Measurements from ENCODE around the gene RNH1.

RNH1 gene

GRCh38 chr11:506995-507726 is at the start of gene RNH1:
RNH1 (minus strand) TSS chr11:507242; CDS start chr11:502162, 5,080 bp downstream.
- peaks cover 60% of the 10 kb centered on the region for H3K4me1 Mint-ChIP-seq
- peak; percentile 79 for ATAC-seq

GRCh38 chr11:555780-556661 is 49.0 kb upstream of the RNH1 start:
- no peak for ATAC-seq
- Mint-ChIP-seq H3K4me1 (peaks cover 29% of the 10 kb centered on the region), H3K27me3 (peaks cover 27% of the 10 kb centered on the region), H3K4me3 (peak overlapping the region in 1 of 2 donors; percentile 44), H3K9me3 (no peaks in the 10 kb centered on the region), H3K27ac (no peak overlapping the region)
- peak in 1 of 2 donors; percentile 46 for DNase-seq

More at GRCh38 chr11:506995-507726, at the start of gene RNH1:
- no peaks in the 10 kb centered on the region for H3K27me3 Mint-ChIP-seq
- H3K27ac Mint-ChIP-seq = peak within 1 kb of the TSS; percentile 100
- DNase-seq = peak; percentile 97 to 99
- peak within 1 kb of the TSS; percentile 99 for H3K4me3 Mint-ChIP-seq
- H3K9me3 Mint-ChIP-seq = no peaks in the 10 kb centered on the region

GRCh38 chr11:555227-555779 is 48.3 kb upstream of the RNH1 start:
- H3K27ac Mint-ChIP-seq = no peak overlapping the region
- peak overlapping the region in 1 of 2 donors; percentile 31 for H3K4me3 Mint-ChIP-seq
- H3K4me1 Mint-ChIP-seq = peaks cover 27% of the 10 kb centered on the region
- DNase-seq (no peak), ATAC-seq (no peak)
- no peaks in the 10 kb centered on the region for H3K9me3 Mint-ChIP-seq
- H3K27me3 Mint-ChIP-seq = peaks cover 27% of the 10 kb centered on the region

DNA sequence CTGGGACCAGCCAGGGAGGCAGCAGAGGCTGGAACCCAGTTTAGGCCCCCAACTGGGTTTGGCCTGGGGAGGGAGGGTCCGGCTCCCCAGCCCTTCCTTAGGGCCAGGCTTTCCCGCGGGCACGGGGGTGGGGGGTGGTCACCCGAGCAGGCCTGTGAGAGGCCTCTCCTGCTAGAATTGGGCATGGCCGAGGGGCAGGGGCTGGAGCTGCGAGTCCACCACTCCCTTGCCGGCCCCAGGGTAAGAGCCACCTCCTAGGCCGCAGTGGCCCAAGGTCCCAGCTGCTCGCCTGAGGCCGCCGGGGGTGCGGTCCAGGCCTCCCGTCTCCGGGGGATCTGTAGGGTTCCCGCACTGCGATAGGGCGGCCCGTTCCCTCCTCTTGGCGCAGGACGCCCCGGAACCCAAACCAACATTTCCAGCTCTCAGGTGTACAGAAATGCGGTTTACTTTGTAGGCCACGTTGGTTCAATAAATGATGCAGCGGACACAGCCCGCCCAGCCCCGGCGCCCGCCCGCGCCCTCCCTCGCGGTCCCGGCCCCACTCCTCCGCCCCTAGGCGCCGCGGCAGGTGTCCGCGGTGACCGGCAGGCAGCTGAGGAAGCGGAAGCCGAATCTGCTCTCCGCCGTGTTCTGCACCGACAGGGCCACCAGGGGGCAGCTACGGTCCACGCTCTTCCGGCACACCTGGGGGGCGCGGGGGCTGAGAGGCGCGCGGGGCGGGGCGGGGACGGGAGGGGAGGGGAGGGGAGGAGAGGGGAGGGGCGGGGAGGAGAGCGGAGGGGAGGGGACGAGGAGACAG is 47.6 kb upstream of the RNH1 start:
- DNase-seq (peak; percentile 70 to 71), ATAC-seq (peak; percentile 68)
- Mint-ChIP-seq H3K27ac (no peak overlapping the region), H3K4me1 (peaks cover 21% of the 10 kb centered on the region), H3K4me3 (peak overlapping the region; percentile 39 to 61), H3K27me3 (peaks cover 27% of the 10 kb centered on the region), H3K9me3 (no peaks in the 10 kb centered on the region)

DNA sequence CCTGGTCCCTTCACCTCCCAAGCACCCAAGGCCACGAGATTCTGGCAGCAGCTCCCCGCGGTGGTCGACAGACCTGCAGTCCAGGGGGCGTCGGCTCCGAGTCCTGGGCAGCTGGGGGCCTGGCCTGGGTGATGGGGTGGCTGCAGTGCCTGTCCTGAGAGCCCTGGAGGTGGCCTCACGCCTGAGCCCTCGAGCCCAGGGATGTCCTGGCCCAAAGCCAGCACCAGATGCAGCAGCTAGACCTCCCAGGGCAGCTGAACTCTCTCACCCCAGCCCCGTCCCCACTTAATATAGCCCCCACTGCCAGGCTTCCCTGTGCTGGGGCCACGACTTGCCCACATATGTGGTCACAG is 46.9 kb upstream of the RNH1 start:
- peaks cover 15% of the 10 kb centered on the region for H3K4me1 Mint-ChIP-seq
- H3K9me3 Mint-ChIP-seq = no peaks in the 10 kb centered on the region
- no peak overlapping the region for H3K27ac Mint-ChIP-seq
- DNase-seq (no peak), ATAC-seq (no peak)
- peaks cover 27% of the 10 kb centered on the region for H3K27me3 Mint-ChIP-seq
- peak overlapping the region in 1 of 2 donors; percentile 50 for H3K4me3 Mint-ChIP-seq

DNA sequence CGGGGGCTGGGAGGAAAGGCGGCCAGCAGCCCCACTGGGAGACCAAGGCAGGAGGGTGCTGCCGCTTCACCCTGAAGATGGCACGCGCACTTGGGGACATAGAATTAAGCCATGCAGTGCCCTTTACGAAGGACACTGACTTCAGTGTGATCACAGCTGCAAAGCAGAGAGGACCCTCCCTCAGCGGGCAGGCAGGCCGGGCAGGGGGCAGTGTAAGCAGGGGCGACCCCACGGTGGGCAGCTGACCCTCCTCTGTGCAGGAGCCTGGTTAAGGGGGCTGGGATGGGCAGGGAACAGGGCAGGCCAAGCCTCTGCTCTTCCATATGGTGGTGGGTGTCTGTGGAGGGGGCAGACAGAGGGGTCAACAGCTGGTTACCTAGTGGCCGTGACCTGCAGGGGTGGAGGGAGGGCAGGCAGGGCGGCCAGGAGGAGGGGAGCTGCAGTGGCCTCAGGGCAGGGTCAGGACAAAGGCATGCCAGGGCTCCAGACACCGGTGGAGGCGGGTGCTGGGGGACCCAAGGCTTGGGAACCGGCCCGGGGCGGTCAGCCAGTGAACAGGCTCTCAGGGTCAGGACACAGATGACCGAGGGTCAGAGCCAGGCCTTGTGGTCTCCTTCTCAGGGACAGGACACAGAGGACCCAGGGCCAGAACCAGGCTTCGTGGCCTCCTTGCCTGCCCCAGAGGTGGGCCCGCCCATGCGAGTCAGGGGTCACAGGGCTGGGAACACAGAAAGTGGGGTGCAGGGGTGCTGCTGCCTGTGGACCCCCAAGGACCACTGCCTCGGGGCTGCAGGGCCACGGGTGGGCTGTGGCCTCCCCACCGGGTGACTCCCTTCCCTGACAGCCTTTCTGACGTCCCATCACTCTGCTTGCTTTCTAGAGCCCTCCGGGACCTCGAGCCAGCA is 46.3 kb upstream of the RNH1 start:
- Mint-ChIP-seq H3K4me1 (peaks cover 18% of the 10 kb centered on the region), H3K27me3 (peaks cover 27% of the 10 kb centered on the region), H3K4me3 (no peak overlapping the region), H3K9me3 (no peaks in the 10 kb centered on the region), H3K27ac (no peak overlapping the region)
- no peak for DNase-seq
- no peak for ATAC-seq

DNA sequence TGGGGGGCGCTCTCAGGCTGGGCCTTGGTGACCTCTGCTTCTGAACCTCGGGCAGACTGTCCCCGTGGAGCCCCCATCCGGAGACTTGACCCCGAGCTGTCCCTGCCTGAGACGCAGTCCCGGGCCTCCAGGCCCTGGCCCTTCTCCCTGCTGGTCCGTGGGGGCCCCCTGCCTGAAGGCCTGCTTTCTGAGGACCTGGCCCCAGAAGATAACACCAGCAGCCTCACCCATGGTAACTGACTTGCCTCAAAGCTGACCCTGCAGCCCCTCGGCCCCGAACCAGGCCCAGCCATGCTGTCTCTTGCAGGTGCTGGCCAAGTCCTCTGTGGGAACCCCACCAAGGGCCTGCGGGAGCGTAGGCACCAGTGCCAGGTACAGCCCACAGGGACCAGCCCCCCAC is 44.6 kb upstream of the RNH1 start:
- ATAC-seq = no peak
- Mint-ChIP-seq H3K4me1 (peaks cover 16% of the 10 kb centered on the region), H3K27me3 (peaks cover 9% of the 10 kb centered on the region), H3K4me3 (no peak overlapping the region), H3K27ac (peak overlapping the region in 1 of 2 donors; percentile 34), H3K9me3 (no peaks in the 10 kb centered on the region)
- no peak for DNase-seq

DNA sequence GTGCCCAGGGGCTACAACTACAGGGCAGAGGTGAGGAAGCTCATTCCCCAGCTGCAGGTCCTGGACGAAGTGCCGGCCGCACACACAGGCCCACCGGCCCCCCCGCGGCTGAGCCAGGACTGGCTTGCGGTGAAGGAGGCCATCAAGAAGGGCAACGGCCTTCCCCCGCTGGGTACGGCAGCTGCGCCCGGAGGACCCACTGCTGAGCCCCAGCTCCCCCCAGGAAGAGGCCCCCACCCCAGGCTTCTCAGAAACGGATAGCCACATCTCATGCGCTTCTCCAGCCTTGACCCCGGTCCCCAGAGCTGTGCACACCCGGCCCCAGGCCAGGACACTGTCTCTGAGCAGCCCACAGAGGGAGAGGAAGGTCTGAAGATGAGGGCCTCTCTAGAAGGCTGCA is 44.1 kb upstream of the RNH1 start:
- Mint-ChIP-seq H3K27me3 (peaks cover 5% of the 10 kb centered on the region), H3K4me3 (no peak overlapping the region), H3K27ac (no peak overlapping the region), H3K9me3 (no peaks in the 10 kb centered on the region), H3K4me1 (peaks cover 11% of the 10 kb centered on the region)
- DNase-seq (no peak), ATAC-seq (no peak)

- H3K9me3 Mint-ChIP-seq = no peaks in the 10 kb centered on the region
- H3K27ac Mint-ChIP-seq = no peak overlapping the region
- ATAC-seq (no peak), DNase-seq (no peak)
- peaks cover 10% of the 10 kb centered on the region for H3K4me1 Mint-ChIP-seq
- H3K27me3 Mint-ChIP-seq = peaks cover under 1% of the 10 kb centered on the region
- no peak overlapping the region for H3K4me3 Mint-ChIP-seq
These were observed 43.7 kb upstream of the RNH1 start for GRCh38 chr11:550746-551085.

DNA sequence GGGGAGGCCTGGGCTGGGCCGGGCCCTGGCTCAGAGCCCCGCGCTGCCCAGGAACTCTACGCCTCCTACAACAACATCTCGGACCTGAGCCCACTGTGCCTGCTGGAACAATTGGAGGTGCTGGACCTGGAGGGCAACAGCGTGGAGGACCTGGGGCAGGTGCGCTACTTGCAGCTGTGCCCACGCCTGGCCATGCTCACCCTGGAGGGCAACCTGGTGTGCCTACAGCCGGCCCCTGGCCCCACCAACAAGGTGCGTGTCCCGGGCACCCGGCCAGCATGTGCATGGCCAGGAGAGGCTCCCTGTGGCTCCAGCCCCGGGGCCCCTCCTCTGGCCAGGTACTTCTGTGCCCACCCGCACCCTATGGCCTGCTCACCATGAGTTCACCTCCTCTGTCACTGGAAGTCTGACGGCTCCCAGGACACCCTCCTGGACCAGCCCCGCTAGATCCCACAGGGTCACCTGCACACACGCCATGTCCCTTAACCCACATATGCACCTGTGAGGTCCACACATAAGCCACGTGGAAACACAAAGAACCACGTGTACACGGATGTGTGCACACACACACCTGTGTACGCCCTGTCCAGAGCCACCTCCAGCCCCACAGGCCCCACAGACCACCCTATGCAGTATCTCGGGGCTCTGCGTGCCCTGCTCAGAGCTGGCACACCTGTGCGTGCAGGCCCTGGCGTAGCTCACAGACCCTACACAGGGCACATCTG is 43.1 kb upstream of the RNH1 start:
- H3K4me1 Mint-ChIP-seq = peaks cover 10% of the 10 kb centered on the region
- no peak for DNase-seq
- no peaks in the 10 kb centered on the region for H3K27me3 Mint-ChIP-seq
- H3K4me3 Mint-ChIP-seq = no peak overlapping the region
- no peaks in the 10 kb centered on the region for H3K9me3 Mint-ChIP-seq
- no peak overlapping the region for H3K27ac Mint-ChIP-seq
- ATAC-seq = no peak

DNA sequence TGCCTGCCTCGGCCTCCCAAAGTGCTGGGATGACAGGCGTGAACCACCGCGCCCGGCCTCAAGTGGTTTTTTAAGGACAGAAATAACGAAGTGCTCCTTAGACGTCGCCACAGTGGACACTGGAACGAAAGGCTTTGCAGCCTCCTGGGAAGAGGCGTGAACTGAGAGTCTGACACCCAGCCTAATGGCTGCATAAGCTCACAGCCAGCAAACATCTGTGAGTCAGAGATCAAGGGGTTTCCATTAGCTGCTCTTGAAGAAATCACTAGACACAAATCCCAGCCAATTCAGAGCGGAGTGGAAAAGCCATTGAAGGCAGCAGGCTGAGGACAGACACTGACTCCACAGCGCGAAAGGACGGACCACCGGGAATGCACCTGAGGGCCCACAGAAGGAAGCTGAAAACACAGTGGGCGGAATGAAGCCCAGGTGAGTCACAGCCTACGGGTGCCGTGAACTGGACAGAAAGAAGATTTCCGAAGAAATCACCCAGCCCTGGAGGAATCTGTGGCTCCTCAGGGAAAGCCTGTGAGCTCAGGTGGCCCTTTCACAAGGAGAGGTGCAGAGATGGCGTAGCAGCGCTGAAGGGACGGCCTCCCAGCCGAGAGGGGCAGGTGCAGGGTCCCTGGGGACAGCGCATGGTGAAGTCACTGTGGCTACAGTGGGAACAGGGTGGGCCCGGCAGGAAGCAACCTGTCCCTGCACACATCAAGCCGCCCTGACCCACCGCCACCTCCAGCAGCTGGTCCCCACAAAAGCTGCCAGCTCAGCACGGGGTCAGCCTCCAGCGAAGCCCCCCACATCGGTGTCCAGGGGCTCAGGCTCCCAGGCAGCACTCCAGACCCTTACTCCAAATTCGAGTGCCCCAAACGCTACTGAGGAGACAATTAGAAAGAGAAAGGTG is 41.9 kb upstream of the RNH1 start:
- Mint-ChIP-seq H3K27me3 (no peaks in the 10 kb centered on the region), H3K9me3 (no peaks in the 10 kb centered on the region), H3K4me3 (no peak overlapping the region), H3K4me1 (peaks cover 6% of the 10 kb centered on the region), H3K27ac (no peak overlapping the region)
- ATAC-seq (no peak), DNase-seq (no peak)

DNA sequence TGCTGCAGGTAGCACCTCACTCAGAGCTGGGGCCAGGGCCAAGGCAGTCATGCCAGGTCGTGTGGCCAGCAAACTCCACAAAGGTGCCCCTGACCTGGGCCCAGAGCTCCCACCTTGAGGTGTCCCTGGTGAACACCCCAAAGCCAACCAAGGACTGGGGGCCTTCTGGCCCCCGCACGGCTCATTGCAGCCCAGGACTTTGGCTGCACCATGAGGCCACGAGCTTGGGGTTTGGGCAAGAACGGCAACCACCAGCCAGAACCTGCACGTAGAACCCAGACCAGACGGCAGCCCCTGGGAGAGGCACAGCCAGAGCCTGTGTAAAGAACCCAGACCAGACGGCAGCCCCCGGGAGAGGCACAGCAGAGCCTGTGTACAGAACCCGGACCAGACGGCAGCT is 38.1 kb upstream of the RNH1 start:
- Mint-ChIP-seq H3K27ac (no peak overlapping the region), H3K4me3 (no peak overlapping the region), H3K27me3 (no peaks in the 10 kb centered on the region), H3K4me1 (peaks cover 5% of the 10 kb centered on the region), H3K9me3 (no peaks in the 10 kb centered on the region)
- DNase-seq (no peak), ATAC-seq (no peak)

DNA sequence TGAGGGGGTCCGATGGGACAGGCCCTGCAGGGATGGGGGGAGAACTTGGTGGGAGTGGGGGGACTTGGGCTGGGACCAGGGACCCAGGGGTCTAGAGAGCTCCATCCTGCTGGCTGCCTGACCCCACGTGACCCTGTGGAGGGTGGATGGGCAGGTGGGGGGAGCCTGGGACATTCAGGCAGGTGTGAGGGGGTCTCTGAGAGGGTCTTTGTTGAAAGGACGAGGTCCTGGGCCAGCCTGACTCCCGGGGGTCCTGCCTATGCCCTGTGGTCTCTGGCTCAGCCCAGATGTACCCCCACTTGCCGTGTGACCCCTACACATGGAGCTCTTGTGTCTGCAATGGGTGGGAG is 37.8 kb upstream of the RNH1 start:
- Mint-ChIP-seq H3K4me1 (peaks cover 5% of the 10 kb centered on the region), H3K4me3 (no peak overlapping the region), H3K27ac (no peak overlapping the region), H3K9me3 (no peaks in the 10 kb centered on the region), H3K27me3 (no peaks in the 10 kb centered on the region)
- no peak for DNase-seq
- peak; percentile 31 for ATAC-seq
